HEK293T (cell line): ENCODE data around the gene RAB8B.

Experiments used
- BHLHE40 ChIP-seq: fragments of 450-650 bp; IDR thresholded peaks from 2 replicates; pipeline ENCODE4 v1.6.1; 2016; ENCODE audit warnings: mild to moderate bottlenecking, moderate library complexity, borderline replicate concordance
- FOXK2 ChIP-seq: fragments of 450-650 bp; IDR thresholded peaks from 2 replicates; pipeline ENCODE4 v1.6.1; 2016; ENCODE audit warnings: mild to moderate bottlenecking
- NFRKB ChIP-seq: fragments of 450-650 bp; IDR thresholded peaks from 2 replicates; pipeline ENCODE4 v1.6.1; 2016; ENCODE audit warnings: mild to moderate bottlenecking, moderate library complexity
- SP1 ChIP-seq: fragments of 450-650 bp; IDR thresholded peaks from 2 replicates; pipeline ENCODE4 v1.6.1; 2017
- SUZ12 ChIP-seq: fragments of 450-650 bp; IDR thresholded peaks from 2 replicates; pipeline ENCODE4 v1.6.1; 2016; ENCODE audit warnings: mild to moderate bottlenecking

DNA sequence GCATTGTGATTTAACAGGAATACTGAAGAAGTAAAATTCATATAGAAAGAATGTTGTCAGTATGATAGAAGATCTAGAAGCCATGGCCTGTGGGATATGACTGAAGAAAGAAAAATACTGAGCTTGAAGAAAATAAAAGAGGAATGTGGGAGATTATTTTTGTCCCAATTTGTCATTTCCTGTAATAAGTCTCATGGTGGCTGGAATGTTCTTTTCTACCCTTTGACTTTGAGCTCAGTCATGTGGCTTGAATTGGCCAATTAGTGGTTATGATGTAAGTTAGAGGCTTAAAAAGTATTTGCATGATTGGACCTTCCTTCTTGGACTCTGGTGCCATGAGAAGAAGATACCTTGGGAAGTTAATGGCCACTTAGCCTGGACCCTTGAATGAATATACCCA is 102.1 kb downstream of the RAB8B start:
- TF ChIP-seq BHLHE40 = no peak
- TF ChIP-seq SP1 = no peak
- TF ChIP-seq FOXK2 = no peak
- no peak for TF ChIP-seq SUZ12
- TF ChIP-seq NFRKB = no peak
